NCI-H1436 treated with DMSO at 0.1 percent for 48 hours (cell line): ENCODE results near the gene APPL2.
A peak's percentile ranks its signal among the peaks of the same experiment; 100 is the strongest.

ENCODE experiments used
- DNase-seq: peaks from one replicate; lab custom pipeline; 2025; lab: John Stamatoyannopoulos, UW

The APPL2 gene

GRCh38 chr12:105235732-105236476 is at the start of gene APPL2:
Gene APPL2 (minus strand): TSS chr12:105236174. CDS start chr12:105236012, 162 bp downstream.
- DNase-seq = peak; percentile 56

GRCh38 chr12:105285378-105285777 is 49.4 kb upstream of the APPL2 start:
- no peak for DNase-seq

GRCh38 chr12:105281694-105282049 is 45.7 kb upstream of the APPL2 start:
- DNase-seq = no peak

- no peak for DNase-seq
These were observed 45.2 kb upstream of the APPL2 start for GRCh38 chr12:105280966-105281693.

GRCh38 chr12:105279460-105280056 is 43.6 kb upstream of the APPL2 start:
- DNase-seq = no peak

- no peak for DNase-seq
These were observed 42.2 kb upstream of the APPL2 start for GRCh38 chr12:105278043-105278697.

- peak; percentile 53 for DNase-seq
These were observed 40.2 kb upstream of the APPL2 start for GRCh38 chr12:105275997-105276733.

- no peak for DNase-seq
These were observed 38.6 kb upstream of the APPL2 start for GRCh38 chr12:105274571-105274970.

GRCh38 chr12:105273601-105274000 is 37.6 kb upstream of the APPL2 start:
- peak; percentile 78 for DNase-seq

GRCh38 chr12:105272814-105273416 is 36.9 kb upstream of the APPL2 start:
- no peak for DNase-seq

GRCh38 chr12:105272152-105272551 is 36.2 kb upstream of the APPL2 start:
- DNase-seq = no peak

GRCh38 chr12:105271364-105271763 is 35.4 kb upstream of the APPL2 start:
- DNase-seq = no peak

- no peak for DNase-seq
These were observed 34.8 kb upstream of the APPL2 start for GRCh38 chr12:105270671-105271255.

- DNase-seq = no peak
These were observed 31.7 kb upstream of the APPL2 start for GRCh38 chr12:105267711-105268110.

- no peak for DNase-seq
These were observed 28.8 kb upstream of the APPL2 start for GRCh38 chr12:105264771-105265170.

GRCh38 chr12:105262461-105263184 is 26.6 kb upstream of the APPL2 start:
- DNase-seq = no peak

- no peak for DNase-seq
These were observed 25.0 kb upstream of the APPL2 start for GRCh38 chr12:105261010-105261409.

GRCh38 chr12:105259226-105259625 is 23.3 kb upstream of the APPL2 start:
- DNase-seq = no peak

GRCh38 chr12:105257321-105257728 is 21.4 kb upstream of the APPL2 start:
- DNase-seq = no peak

- no peak for DNase-seq
These were observed 20.9 kb upstream of the APPL2 start for GRCh38 chr12:105256921-105257320.
